Measurements from ENCODE around the gene ZNF407. TPM values are rescaled to one million over a fixed set of nuclear protein-coding genes. Genes with fewer than 3 reads are reported as not detected.

ZNF407 gene
- total and polyA plus RNA-seq, 12 donors, result 2.5 to 20.2 (median 8.4) TPM

GRCh38 chr18:74633652-74634352, 36.1 kb downstream of the ZNF407 start:
- H3K4me1 ChIP-seq (replicated peaks in 1 of 2), result no peaks in the 10 kb centered on the region
- no peaks in the 10 kb centered on the region for H3K9me3 ChIP-seq (replicated peaks in 1 of 3)
- H3K27ac ChIP-seq, result no peak overlapping the region
- peaks cover 0 to 6% of the 10 kb centered on the region in 2 donors for H3K36me3 ChIP-seq (replicated peaks in 1 of 2)
- H3K4me3 ChIP-seq, result no peak overlapping the region
- DNase-seq, result peak in 1 of 7 donors; percentile 6
- 84 to 87% (median 87%) methylated on average over 13 of the region's 13 CpGs for WGBS, 4 donors
- intact Hi-C loops (cut with DNase I), result no loop called here
- no peaks in the 10 kb centered on the region for H3K27me3 ChIP-seq
- no peak for TF ChIP-seq CTCF (IDR thresholded peaks at IDR 0.05)
- no peak for TF ChIP-seq POLR2A (IDR thresholded peaks at IDR 0.05)

- TF ChIP-seq CTCF (IDR thresholded peaks at IDR 0.05) (no peak), POLR2A (IDR thresholded peaks at IDR 0.05) (no peak)
- H3K36me3 ChIP-seq (replicated peaks in 1 of 2), result peaks cover 0 to 6% of the 10 kb centered on the region in 2 donors
- H3K27ac ChIP-seq, result no peak overlapping the region
- H3K4me3 ChIP-seq, result no peak overlapping the region
- no peaks in the 10 kb centered on the region for H3K27me3 ChIP-seq
- no peak for DNase-seq
- 91 to 94% (median 93%) methylated on average over 15 of the region's 15 CpGs for WGBS, 4 donors
- H3K9me3 ChIP-seq (replicated peaks in 1 of 3), result no peaks in the 10 kb centered on the region
- no peaks in the 10 kb centered on the region for H3K4me1 ChIP-seq (replicated peaks in 1 of 2)
- intact Hi-C loops (cut with DNase I), result no loop called here
These were observed 37.7 kb downstream of the ZNF407 start for GRCh38 chr18:74635224-74635975.

GRCh38 chr18:74637070-74637469, 39.4 kb downstream of the ZNF407 start:
- intact Hi-C loops (cut with DNase I), result no loop called here
- no peaks in the 10 kb centered on the region for H3K27me3 ChIP-seq
- 97 to 100% (median 98%) methylated on average over 1 of the region's 1 CpG for WGBS, 4 donors
- no peaks in the 10 kb centered on the region for H3K4me1 ChIP-seq (replicated peaks in 1 of 2)
- TF ChIP-seq POLR2A (IDR thresholded peaks at IDR 0.05), result no peak
- H3K4me3 ChIP-seq, result no peak overlapping the region
- no peak overlapping the region for H3K27ac ChIP-seq
- DNase-seq, result no peak
- H3K36me3 ChIP-seq (replicated peaks in 1 of 2), result peaks cover 0 to 6% of the 10 kb centered on the region in 2 donors
- no peaks in the 10 kb centered on the region for H3K9me3 ChIP-seq (replicated peaks in 1 of 3)

- 86 to 91% (median 89%) methylated on average over 3 of the region's 3 CpGs for WGBS, 4 donors
- Histone ChIP-seq H3K27me3 (no peaks in the 10 kb centered on the region), H3K4me3 (no peak overlapping the region), H3K4me1 (replicated peaks in 1 of 2) (no peaks in the 10 kb centered on the region), H3K36me3 (replicated peaks in 1 of 2) (peaks cover 0 to 6% of the 10 kb centered on the region in 2 donors), H3K9me3 (replicated peaks in 1 of 3) (no peaks in the 10 kb centered on the region), H3K27ac (no peak overlapping the region)
- no peak for DNase-seq
- TF ChIP-seq POLR2A (IDR thresholded peaks at IDR 0.05) (no peak), CTCF (IDR thresholded peaks at IDR 0.05) (no peak)
- intact Hi-C loops (cut with DNase I), result no loop called here
These were observed 40.5 kb downstream of the ZNF407 start for GRCh38 chr18:74638210-74638609.

Measured in adrenal gland (tissue), 12 donors.